ENCODE measurements around the gene MVD. TPM values are rescaled to one million over a fixed set of nuclear protein-coding genes. Genes with fewer than 3 reads are reported as not detected.

MVD gene
- total and polyA plus RNA-seq, 4 donors: 39.1 to 135 (median 119) TPM

GRCh38 chr16:88627531-88628411 is 35.1 kb downstream of the MVD start:
- Histone ChIP-seq H3K9me3 (ENCODE audit: control insufficient read depth in 4 of 4, insufficient read depth in 3 of 4, low read length in 3 of 4) (no peaks in the 10 kb centered on the region), H3K9ac (ENCODE audit: insufficient read depth in 1 of 2, low read length in 2 of 2) (no peak overlapping the region), H3K4me3 (no peak overlapping the region), H3K27me3 (ENCODE audit: control insufficient read depth in 3 of 3, insufficient read depth in 3 of 3, low read length in 2 of 3) (no peaks in the 10 kb centered on the region), H3K36me3 (ENCODE audit: control insufficient read depth in 4 of 4, insufficient read depth in 4 of 4, low read length in 4 of 4) (peaks cover 8 to 71% (median 24%) of the 10 kb centered on the region in 4 donors), H3K27ac (ENCODE audit: low read depth in 1 of 2, low read length in 1 of 2) (no peak overlapping the region), H3K4me1 (ENCODE audit: control insufficient read depth in 5 of 5, insufficient read depth in 5 of 5, low read length in 5 of 5) (no peaks in the 10 kb centered on the region)
- no peak for DNase-seq
- ATAC-seq (ENCODE audit: insufficient read depth, low FRiP score): no peak
- 91 to 95% methylated on average over 27 of the region's 27 CpGs for WGBS, 2 donors
- TF ChIP-seq CTCF (IDR thresholded peaks at IDR 0.05; ENCODE audit: control extremely low read depth, extremely low read depth): no peak

GRCh38 chr16:88626646-88627045 is 36.2 kb downstream of the MVD start:
- ATAC-seq (ENCODE audit: insufficient read depth, low FRiP score) (no peak), DNase-seq (no peak)
- 95 to 96% methylated on average over 9 of the region's 9 CpGs for WGBS, 2 donors
- H3K9me3 ChIP-seq (ENCODE audit: control insufficient read depth in 4 of 4, insufficient read depth in 3 of 4, low read length in 3 of 4): no peaks in the 10 kb centered on the region
- H3K4me1 ChIP-seq (ENCODE audit: control insufficient read depth in 5 of 5, insufficient read depth in 5 of 5, low read length in 5 of 5): no peaks in the 10 kb centered on the region
- H3K36me3 ChIP-seq (ENCODE audit: control insufficient read depth in 4 of 4, insufficient read depth in 4 of 4, low read length in 4 of 4): peaks cover 10 to 72% (median 33%) of the 10 kb centered on the region in 4 donors
- no peak for TF ChIP-seq CTCF (IDR thresholded peaks at IDR 0.05; ENCODE audit: control extremely low read depth, extremely low read depth)
- no peaks in the 10 kb centered on the region for H3K27me3 ChIP-seq (ENCODE audit: control insufficient read depth in 3 of 3, insufficient read depth in 3 of 3, low read length in 2 of 3)
- no peak overlapping the region for H3K9ac ChIP-seq (ENCODE audit: insufficient read depth in 1 of 2, low read length in 2 of 2)
- no peak overlapping the region for H3K4me3 ChIP-seq
- no peak overlapping the region for H3K27ac ChIP-seq (ENCODE audit: low read depth in 1 of 2, low read length in 1 of 2)

- H3K4me3 ChIP-seq: no peak overlapping the region
- TF ChIP-seq CTCF (IDR thresholded peaks at IDR 0.05; ENCODE audit: control extremely low read depth, extremely low read depth): no peak
- no peak for DNase-seq
- no peaks in the 10 kb centered on the region for H3K27me3 ChIP-seq (ENCODE audit: control insufficient read depth in 3 of 3, insufficient read depth in 3 of 3, low read length in 2 of 3)
- WGBS, 2 donors: 87 to 92% methylated on average over 17 of the region's 17 CpGs
- H3K9me3 ChIP-seq (ENCODE audit: control insufficient read depth in 4 of 4, insufficient read depth in 3 of 4, low read length in 3 of 4): no peaks in the 10 kb centered on the region
- ATAC-seq (ENCODE audit: insufficient read depth, low FRiP score): no peak
- H3K9ac ChIP-seq (ENCODE audit: insufficient read depth in 1 of 2, low read length in 2 of 2): no peak overlapping the region
- no peak overlapping the region for H3K27ac ChIP-seq (ENCODE audit: low read depth in 1 of 2, low read length in 1 of 2)
- peaks cover 10 to 60% (median 32%) of the 10 kb centered on the region in 4 donors for H3K36me3 ChIP-seq (ENCODE audit: control insufficient read depth in 4 of 4, insufficient read depth in 4 of 4, low read length in 4 of 4)
- no peaks in the 10 kb centered on the region for H3K4me1 ChIP-seq (ENCODE audit: control insufficient read depth in 5 of 5, insufficient read depth in 5 of 5, low read length in 5 of 5)
Measured at GRCh38 chr16:88624977-88625576, 37.8 kb downstream of the MVD start.
